ENCODE results near the gene OGDH.

OGDH gene

DNA sequence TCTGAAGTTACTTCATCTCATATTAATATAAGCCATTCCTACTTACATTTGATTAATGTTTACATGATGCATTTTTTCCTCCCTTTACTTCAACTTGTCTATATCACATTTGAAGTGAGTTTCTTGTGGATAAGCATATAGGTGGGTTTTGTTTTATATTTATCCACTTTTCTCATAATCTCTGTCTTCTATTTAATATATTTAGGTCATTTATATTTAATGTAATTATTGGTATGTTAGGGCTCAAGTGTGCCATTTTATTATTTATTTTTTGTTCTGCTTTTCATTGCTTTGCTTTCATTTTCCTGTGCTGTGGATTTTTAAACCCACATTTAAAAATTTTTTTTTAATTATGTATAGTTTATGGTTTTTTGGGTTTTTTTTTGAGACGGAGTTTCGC is 54.8 kb downstream of the OGDH start:
- no peak for DNase-seq
- intact Hi-C loops (cut with DNase I) = no loop called here

- no peak for DNase-seq
- intact Hi-C loops (cut with DNase I) = no loop called here
Measured at GRCh38 chr7:44664780-44665461, 58.5 kb downstream of the OGDH start.

DNA sequence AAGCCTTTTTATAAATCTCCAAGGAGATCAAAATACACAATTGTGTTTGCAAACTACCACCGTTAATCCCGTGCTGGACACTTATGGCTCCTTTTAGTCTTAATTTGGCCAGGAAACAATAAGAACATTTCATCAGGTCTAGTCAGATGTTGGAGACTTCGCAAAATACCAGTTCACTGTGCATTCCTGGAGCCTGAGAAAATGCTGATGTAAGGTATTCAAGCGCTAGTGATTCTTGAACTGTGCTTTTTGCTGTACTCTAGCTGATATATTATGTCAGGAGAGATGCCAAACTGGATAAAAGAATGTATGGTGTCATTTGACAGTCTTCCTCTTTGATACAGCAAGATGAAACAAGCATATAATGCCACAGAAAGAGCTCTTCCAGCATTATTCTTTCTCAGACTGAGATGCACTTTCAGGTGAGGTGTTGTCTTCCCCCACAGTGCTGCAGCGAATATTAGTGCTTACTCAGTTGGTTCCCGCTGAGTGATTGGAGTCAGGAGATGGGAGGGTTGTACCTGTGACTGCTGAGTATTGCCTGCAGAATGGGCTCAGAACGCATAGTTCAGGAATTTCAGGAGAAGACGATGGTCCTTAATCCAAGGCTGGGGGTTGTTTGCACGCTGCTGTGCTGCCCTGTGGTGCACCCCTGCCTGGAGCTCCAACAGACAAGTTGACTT is 59.2 kb downstream of the OGDH start:
- intact Hi-C loops (cut with DNase I) = no loop called here
- no peak for DNase-seq

GRCh38 chr7:44666566-44666965 is 60.1 kb downstream of the OGDH start:
- no peak for DNase-seq
- intact Hi-C loops (cut with DNase I) = no loop called here

GRCh38 chr7:44667190-44667589 is 60.8 kb downstream of the OGDH start:
- no peak for DNase-seq

GRCh38 chr7:44671069-44671468 is 64.6 kb downstream of the OGDH start:
- intact Hi-C loops (cut with DNase I) = no loop called here
- no peak for DNase-seq

More at GRCh38 chr7:44667190-44667589, 60.8 kb downstream of the OGDH start:
- intact Hi-C loops (cut with DNase I) = no loop called here

GRCh38 chr7:44673324-44673723 is 66.9 kb downstream of the OGDH start:
- intact Hi-C loops (cut with DNase I) = no loop called here
- DNase-seq = no peak

- DNase-seq = no peak
Measured at GRCh38 chr7:44673771-44674170, 67.3 kb downstream of the OGDH start.

DNA sequence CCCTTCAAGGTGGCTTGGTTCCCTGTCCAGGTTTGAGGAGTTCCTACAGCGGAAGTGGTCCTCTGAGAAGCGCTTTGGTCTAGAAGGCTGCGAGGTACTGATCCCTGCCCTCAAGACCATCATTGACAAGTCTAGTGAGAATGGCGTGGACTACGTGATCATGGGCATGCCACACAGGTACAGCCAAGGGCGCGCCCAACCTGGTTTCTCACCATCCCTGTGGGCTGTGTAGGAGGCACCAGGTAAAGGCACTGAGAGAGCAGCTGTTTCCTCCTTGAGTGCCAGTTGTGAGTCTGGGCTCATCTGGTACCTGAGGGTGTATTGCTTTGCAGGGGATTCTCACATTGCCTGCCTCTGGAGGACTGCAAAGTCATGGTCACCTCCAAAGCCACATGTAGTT is 68.0 kb downstream of the OGDH start:
- intact Hi-C loops (cut with DNase I) = no loop called here

More at GRCh38 chr7:44673771-44674170, 67.3 kb downstream of the OGDH start:
- intact Hi-C loops (cut with DNase I) = no loop called here

GRCh38 chr7:44676776-44677175 is 70.3 kb downstream of the OGDH start:
- intact Hi-C loops (cut with DNase I) = no loop called here
- DNase-seq = no peak

More for the DNA sequence above, 68.0 kb downstream of the OGDH start:
- DNase-seq = no peak

DNA sequence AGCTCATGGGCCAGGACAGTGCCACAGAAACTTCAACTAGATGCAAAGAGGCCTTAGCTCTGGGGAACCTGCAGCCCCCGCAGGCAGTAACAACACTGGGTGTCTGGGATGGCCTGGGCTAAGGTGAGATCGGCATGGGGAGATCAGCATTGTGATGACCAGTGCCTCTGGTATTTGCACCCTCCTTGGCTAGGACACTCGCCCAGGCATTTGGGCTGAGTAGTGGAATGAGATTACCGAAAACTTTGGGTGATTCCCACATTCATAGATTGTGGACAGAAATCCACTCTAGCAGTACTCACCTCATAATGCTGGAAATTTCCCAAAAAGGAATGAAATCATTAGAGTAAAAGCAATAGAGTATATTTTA is 71.7 kb downstream of the OGDH start:
- intact Hi-C loops (cut with DNase I) = no loop called here
- peak in 1 of 10 donors; percentile 66 for DNase-seq

DNA sequence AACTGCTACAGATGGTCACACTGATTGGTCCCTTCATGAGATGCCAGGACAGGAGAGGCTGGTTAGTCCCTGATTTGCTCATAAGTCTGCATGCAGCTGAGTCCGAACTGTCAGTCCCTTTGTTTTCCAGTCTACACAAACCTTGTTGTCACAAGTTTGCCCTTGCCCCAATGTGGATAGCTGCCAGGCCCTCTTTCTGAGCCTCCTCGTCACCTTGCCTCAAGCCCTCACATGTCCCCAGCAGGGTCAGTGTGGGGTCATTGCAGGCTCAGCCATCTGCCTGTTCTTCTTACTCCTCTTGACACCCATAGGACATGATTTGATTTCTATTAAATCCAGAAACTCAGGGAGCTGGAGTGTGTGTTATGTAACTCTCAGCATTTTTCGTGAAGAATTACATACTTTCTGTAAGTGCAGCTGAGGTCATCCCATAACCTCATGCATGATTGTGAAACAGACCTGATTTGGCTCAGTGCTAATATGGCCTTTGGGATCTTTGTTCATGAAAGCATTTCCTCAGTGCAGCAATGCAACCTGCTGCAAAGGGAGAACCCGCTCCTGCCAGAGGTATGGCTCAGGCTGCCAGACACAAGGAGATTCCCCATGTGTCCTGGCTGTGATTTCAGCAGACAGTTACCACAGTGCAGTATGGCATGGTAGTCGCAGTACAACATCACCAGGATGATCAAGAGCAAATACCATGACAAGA is 72.2 kb downstream of the OGDH start:
- intact Hi-C loops (cut with DNase I) = no loop called here
- peak in 1 of 10 donors; percentile 82 for DNase-seq

- intact Hi-C loops (cut with DNase I) = no loop called here
- peak in 2 of 10 donors; percentile 52 to 59 for DNase-seq
Measured at GRCh38 chr7:44681645-44682044, 75.2 kb downstream of the OGDH start.

GRCh38 chr7:44685723-44686122 is 79.3 kb downstream of the OGDH start:
- intact Hi-C loops (cut with DNase I) = no loop called here
- DNase-seq = no peak

- DNase-seq = peak in 1 of 10 donors; percentile 17
- intact Hi-C loops (cut with DNase I) = no loop called here
Measured at GRCh38 chr7:44689427-44689826, 83.0 kb downstream of the OGDH start.

- intact Hi-C loops (cut with DNase I) = no loop called here
- DNase-seq = peak in 3 of 10 donors; percentile 64 to 83 (median 66)
Measured at GRCh38 chr7:44693641-44694313, 87.3 kb downstream of the OGDH start.

DNA sequence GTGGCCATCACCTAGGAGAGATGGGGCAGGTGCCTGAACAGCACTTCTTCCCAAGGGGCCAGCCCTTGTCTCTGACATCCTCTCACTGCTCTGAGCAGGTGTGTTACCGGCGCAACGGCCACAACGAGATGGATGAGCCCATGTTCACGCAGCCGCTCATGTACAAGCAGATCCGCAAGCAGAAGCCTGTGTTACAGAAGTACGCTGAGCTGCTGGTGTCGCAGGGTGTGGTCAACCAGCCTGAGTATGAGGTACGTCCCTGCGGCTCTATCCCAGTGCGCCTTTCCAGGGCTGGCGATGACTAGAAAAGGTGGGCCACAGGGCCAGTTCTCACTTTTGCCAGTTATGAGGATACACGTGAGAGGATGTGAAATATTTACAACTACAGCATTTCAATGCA is 87.9 kb downstream of the OGDH start:
- intact Hi-C loops (cut with DNase I) = no loop called here
- peak in 3 of 10 donors; percentile 58 to 72 (median 67) for DNase-seq

DNA sequence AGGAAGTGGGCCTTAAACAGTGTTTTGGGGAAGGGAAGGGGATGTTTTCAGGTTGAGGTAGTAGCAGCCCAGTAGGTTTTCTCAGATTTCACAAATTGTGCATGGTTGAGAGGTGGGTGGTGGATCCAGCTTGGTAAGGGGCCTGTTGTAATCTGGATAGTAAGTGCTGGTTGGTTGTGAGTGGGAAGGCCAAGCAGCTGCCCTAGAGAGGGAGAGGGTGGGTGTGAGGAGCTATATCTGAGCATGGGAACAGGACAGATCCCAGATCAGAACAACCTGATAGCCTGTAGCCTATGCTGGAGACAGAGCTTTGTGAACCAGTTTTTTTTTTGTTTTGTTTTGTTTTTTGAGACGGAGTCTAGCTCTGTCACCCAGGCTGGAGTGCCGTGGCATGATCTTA is 88.3 kb downstream of the OGDH start:
- peak in 3 of 10 donors; percentile 50 to 81 (median 53) for DNase-seq
- intact Hi-C loops (cut with DNase I) = no loop called here

DNA sequence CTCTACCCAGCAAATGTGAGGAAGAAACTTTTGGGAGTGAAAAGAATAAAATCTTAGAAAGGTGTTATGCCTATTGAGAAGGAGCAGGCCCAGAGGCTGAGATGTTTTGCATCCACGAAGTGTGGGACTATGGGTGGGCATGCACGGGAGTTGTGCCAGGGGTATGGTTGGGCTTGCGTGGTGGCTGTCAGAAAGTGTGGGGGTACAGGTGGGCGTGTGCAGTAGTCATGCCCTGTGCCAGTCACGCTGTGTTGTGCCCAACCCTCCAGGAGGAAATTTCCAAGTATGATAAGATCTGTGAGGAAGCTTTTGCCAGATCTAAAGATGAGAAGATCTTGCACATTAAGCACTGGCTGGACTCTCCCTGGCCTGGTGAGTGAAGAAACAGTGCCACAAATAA is 89.3 kb downstream of the OGDH start:
- peak in 6 of 10 donors; percentile 25 to 92 (median 57) for DNase-seq
- intact Hi-C loops (cut with DNase I) = no loop called here

GRCh38 chr7:44696728-44697127 is 90.3 kb downstream of the OGDH start:
- peak in 3 of 10 donors; percentile 17 to 68 (median 48) for DNase-seq
- intact Hi-C loops (cut with DNase I) = no loop called here
